Dendritic cell treated with granulocyte-macrophage colony-stimulating factor and Interleukin-4, amounts not matched to agents 40 ng/mL and 50 ng/mL, for 4 days (primary cell): ENCODE measurements around the gene ANKRD34B.

Experiments used
- H3K27ac Mint-ChIP-seq: one replicate; pipeline ENCODE4 v1.8.0; 2022; ENCODE audit warnings: mild to moderate bottlenecking, mixed read lengths
- H3K27me3 Mint-ChIP-seq: one replicate; pipeline ENCODE4 v1.8.0; 2022; ENCODE audit warnings: mild to moderate bottlenecking, mixed read lengths
- H3K36me3 Mint-ChIP-seq: one replicate; pipeline ENCODE4 v1.8.0; 2022; ENCODE audit warnings: low read depth, mixed read lengths
- H3K4me1 Mint-ChIP-seq: one replicate; pipeline ENCODE4 v1.8.0; 2022; ENCODE audit warnings: low read depth, mixed read lengths
- H3K4me3 Mint-ChIP-seq: one replicate; pipeline ENCODE4 v1.8.0; 2022; ENCODE audit warnings: mild to moderate bottlenecking, moderate library complexity, mixed read lengths
- H3K9me3 Mint-ChIP-seq: one replicate; pipeline ENCODE4 v1.8.0; 2022; ENCODE audit warnings: mixed read lengths
- intact Hi-C: fragments of 100-400 bp; cut with micrococcal nuclease; formaldehyde crosslinking; loops from one replicate; pipeline ENCODE4 v1.15.0; 2022

ANKRD34B gene

DNA sequence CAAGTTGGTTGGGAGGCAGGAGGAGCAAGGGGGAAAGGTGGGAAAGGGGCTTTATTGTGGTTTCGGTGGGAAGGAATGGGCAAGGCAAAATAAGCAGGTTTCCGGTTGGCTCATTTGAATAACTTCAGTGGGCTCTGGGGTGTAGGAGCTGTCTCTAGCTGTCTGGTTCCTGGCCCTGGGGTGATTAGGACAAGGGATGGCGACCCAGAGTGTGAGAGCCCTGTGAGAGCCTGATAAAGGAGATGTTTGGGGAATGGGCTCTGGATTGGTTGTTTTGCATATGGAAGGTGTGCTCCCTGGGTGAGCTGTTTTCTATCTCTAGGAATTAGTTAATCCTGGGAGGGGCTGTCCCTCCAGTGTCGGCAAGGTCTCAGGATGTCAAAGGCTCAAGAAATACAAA, 15.4 kb downstream of the ANKRD34B start:
- H3K27ac Mint-ChIP-seq = no peak overlapping the region
- peaks cover 29% of the 10 kb centered on the region for H3K27me3 Mint-ChIP-seq
- H3K9me3 Mint-ChIP-seq = peaks cover 7% of the 10 kb centered on the region
- no peaks in the 10 kb centered on the region for H3K36me3 Mint-ChIP-seq
- intact Hi-C loops = no loop called here
- no peaks in the 10 kb centered on the region for H3K4me1 Mint-ChIP-seq
- H3K4me3 Mint-ChIP-seq = no peak overlapping the region

DNA sequence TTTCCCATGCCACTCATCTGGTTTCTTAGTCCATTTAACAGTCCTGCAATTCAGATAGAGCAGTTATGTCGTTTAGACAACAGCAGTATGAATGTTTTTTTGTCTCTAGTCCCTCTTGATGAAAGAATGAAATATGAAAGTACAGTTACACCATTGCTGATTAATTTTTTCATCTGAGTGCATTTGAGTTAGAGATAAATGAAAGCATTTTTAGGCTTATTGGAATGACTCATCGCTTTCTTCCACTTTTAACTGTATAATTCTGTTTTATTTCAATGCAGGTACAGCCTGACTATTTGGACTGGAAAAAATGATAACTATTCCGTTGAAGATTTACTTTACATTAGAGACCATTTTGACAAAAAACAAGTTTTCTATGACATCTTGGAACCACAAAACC, 28.7 kb downstream of the ANKRD34B start:
- no peak overlapping the region for H3K4me3 Mint-ChIP-seq
- no peaks in the 10 kb centered on the region for H3K9me3 Mint-ChIP-seq
- H3K27me3 Mint-ChIP-seq = no peaks in the 10 kb centered on the region
- no peak overlapping the region for H3K27ac Mint-ChIP-seq
- intact Hi-C loops = no loop called here
- H3K4me1 Mint-ChIP-seq = peaks cover 5% of the 10 kb centered on the region
- no peaks in the 10 kb centered on the region for H3K36me3 Mint-ChIP-seq

GRCh38 chr5:80540691-80541090, 29.4 kb downstream of the ANKRD34B start:
- no peaks in the 10 kb centered on the region for H3K27me3 Mint-ChIP-seq
- no peak overlapping the region for H3K4me3 Mint-ChIP-seq
- peaks cover 5% of the 10 kb centered on the region for H3K4me1 Mint-ChIP-seq
- intact Hi-C loops = no loop called here
- H3K27ac Mint-ChIP-seq = no peak overlapping the region
- peaks cover 3% of the 10 kb centered on the region for H3K9me3 Mint-ChIP-seq
- no peaks in the 10 kb centered on the region for H3K36me3 Mint-ChIP-seq

DNA sequence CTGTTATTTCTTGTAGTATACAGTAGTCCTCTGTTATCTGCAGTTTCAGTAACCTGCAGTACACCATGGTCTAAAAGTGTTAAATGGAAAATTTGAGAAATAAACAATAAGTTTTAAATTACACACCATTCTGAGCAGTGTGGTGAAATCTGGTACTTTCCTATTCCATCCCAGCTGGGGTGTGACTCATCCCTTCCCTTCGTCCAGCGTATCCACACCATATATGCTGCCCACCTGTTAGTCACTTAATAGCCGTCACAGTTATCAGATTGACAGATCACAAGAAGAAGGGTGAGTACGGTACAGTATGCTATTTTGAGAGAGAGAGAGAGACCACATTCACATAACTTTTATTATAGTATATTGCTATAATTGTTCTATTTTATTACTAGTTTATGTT, 53.3 kb downstream of the ANKRD34B start:
- no peak overlapping the region for H3K27ac Mint-ChIP-seq
- H3K27me3 Mint-ChIP-seq = no peaks in the 10 kb centered on the region
- H3K4me1 Mint-ChIP-seq = no peaks in the 10 kb centered on the region
- H3K9me3 Mint-ChIP-seq = no peaks in the 10 kb centered on the region
- no peak overlapping the region for H3K4me3 Mint-ChIP-seq
- intact Hi-C loops = no loop called here
- H3K36me3 Mint-ChIP-seq = peaks cover 30% of the 10 kb centered on the region

DNA sequence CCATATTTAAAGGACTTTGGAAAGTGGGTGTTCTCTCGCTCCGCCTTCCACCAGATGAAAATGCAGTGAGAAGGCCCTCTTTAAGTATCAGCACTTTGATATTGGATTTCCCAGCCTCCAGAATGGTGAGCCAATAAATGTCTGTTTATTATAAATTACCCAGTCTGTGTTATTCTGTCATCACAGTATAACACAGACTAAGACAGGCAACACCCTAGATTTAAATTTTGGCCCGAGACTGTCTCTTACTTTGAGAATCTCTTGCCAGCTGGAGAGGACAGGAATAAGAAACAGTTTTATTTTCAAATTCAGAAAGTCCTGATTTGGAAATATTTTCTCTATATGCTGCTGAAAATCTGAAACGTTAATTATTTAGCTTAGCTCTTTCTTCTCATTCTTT, 60.7 kb downstream of the ANKRD34B start:
- no peak overlapping the region for H3K27ac Mint-ChIP-seq
- no peaks in the 10 kb centered on the region for H3K27me3 Mint-ChIP-seq
- peaks cover 7% of the 10 kb centered on the region for H3K4me1 Mint-ChIP-seq
- H3K4me3 Mint-ChIP-seq = no peak overlapping the region
- peaks cover 56% of the 10 kb centered on the region for H3K36me3 Mint-ChIP-seq
- intact Hi-C loops = loop anchor here (10.0 kb wide), 1 partner anchor 55 kb away; no protein-coding TSS in a partner anchor
- no peaks in the 10 kb centered on the region for H3K9me3 Mint-ChIP-seq

- Mint-ChIP-seq H3K9me3 (no peaks in the 10 kb centered on the region), H3K36me3 (peaks cover 56% of the 10 kb centered on the region), H3K4me1 (peaks cover 13% of the 10 kb centered on the region), H3K27me3 (no peaks in the 10 kb centered on the region), H3K27ac (no peak overlapping the region), H3K4me3 (no peak overlapping the region)
- intact Hi-C loops = loop anchor here (10.0 kb wide), 1 partner anchor 56 kb away; no protein-coding TSS in a partner anchor
Observed at GRCh38 chr5:80508844-80509243, 61.2 kb downstream of the ANKRD34B start.

- H3K4me1 Mint-ChIP-seq = peaks cover 22% of the 10 kb centered on the region
- no peak overlapping the region for H3K4me3 Mint-ChIP-seq
- H3K27ac Mint-ChIP-seq = no peak overlapping the region
- no peaks in the 10 kb centered on the region for H3K27me3 Mint-ChIP-seq
- H3K36me3 Mint-ChIP-seq = peaks cover 45% of the 10 kb centered on the region
- no peaks in the 10 kb centered on the region for H3K9me3 Mint-ChIP-seq
- intact Hi-C loops = loop anchor here (10.0 kb wide), 1 partner anchor 57 kb away; no protein-coding TSS in a partner anchor
Observed at GRCh38 chr5:80507663-80508062, 62.4 kb downstream of the ANKRD34B start.
